Heart right ventricle (tissue), 16 donors: ENCODE results near the gene DDOST. TPM values are rescaled to one million over a fixed set of nuclear protein-coding genes. Genes with fewer than 3 reads are reported as not detected.

Source experiments
- ATAC-seq, 8 donors: fragments of 200-7000 bp; cut with Tn5 transposase; one replicate each; pipeline ENCODE4 v1.9.1; 2020; ENCODE audit warnings: mild to moderate bottlenecking in 8 of 8, moderate library complexity in 8 of 8, moderate number of reproducible peaks in 1 of 8
- DNase-seq, 2 donors: peaks; one replicate each; pipeline ENCODE4 v3.0.0-alpha.2; 2020
- H3K27ac ChIP-seq, 10 donors: fragments of 200-600 bp; sonication (generic) in 2 of 10; one replicate each; pipeline versions ENCODE4 v1.5.0 to v1.8.0; 2020 to 2022; ENCODE audit warnings: mild to moderate bottlenecking in 3 of 10
- H3K27me3 ChIP-seq, 7 donors: fragments of 200-600 bp; one replicate each; pipeline ENCODE4 v1.8.0; 2021 to 2022; ENCODE audit warnings: mild to moderate bottlenecking in 2 of 7
- H3K36me3 ChIP-seq, 9 donors: fragments of 200-600 bp; sonication (generic) in 1 of 9; one replicate each; pipeline versions ENCODE4 v1.5.0 to v1.8.0; 2020 to 2022; ENCODE audit warnings: mild to moderate bottlenecking in 2 of 9
- H3K4me1 ChIP-seq, 9 donors: fragments of 200-600 bp; sonication (generic) in 1 of 9; one replicate each; pipeline versions ENCODE4 v1.5.0 to v1.8.0; 2020 to 2022; ENCODE audit warnings: mild to moderate bottlenecking in 4 of 9
- H3K4me3 ChIP-seq, 10 donors: fragments of 200-600 bp; sonication (generic) in 2 of 10; one replicate each; pipeline versions ENCODE4 v1.5.0 to v1.8.0; 2020 to 2022; ENCODE audit warnings: mild to moderate bottlenecking in 7 of 10, moderate library complexity in 2 of 10
- H3K9me3 ChIP-seq, 11 donors: fragments of 200-600 bp in 10 of 11; sonication (generic) in 2 of 11; one replicate each; pipeline versions ENCODE4 v1.5.0 to v1.8.0; 2013 to 2022; ENCODE audit warnings: mild to moderate bottlenecking in 2 of 11, control low read depth in 1 of 11, moderate library complexity in 1 of 11
- CTCF ChIP-seq, 9 donors: fragments of 200-600 bp; sonication (generic) in 2 of 9; IDR thresholded peaks; one replicate each; pipeline versions ENCODE4 v1.5.0 to v1.8.0; 2021 to 2022; ENCODE audit warnings: antibody characterized with exemption in 9 of 9, mild to moderate bottlenecking in 5 of 9, moderate library complexity in 1 of 9
- WGBS, 2 donors: extraction: QIAGEN DNeasy Blood & Tissue Kit; methylation state at CpG; one replicate each; pipeline ENCODE4 v1.1.7; 2013; ENCODE audit warnings: inconsistent platforms in 1 of 2; 5-methylcytosine and 5-hydroxymethylcytosine counted together
- intact Hi-C, 10 donors: fragments of 100-400 bp; cut with DNase I; formaldehyde crosslinking; loops; one replicate each; pipeline versions ENCODE4 v1.11.1 to v1.14.2; 2022
- polyA plus RNA-seq, 2 donors: library from polyadenylated mRNA; stranded (reverse); fragments of 200-250 nt; gene quantifications; one replicate each; pipeline ENCODE4 v1.2.3, GENCODE V29; 2013
- total RNA-seq, 10 donors: library from RNA; stranded (reverse); fragmentation: NEBNext Ultra II Directional in 3 of 10; extraction: Animal tissue kit (Norgen Biotek cat#: 25700) in 3 of 10; gene quantifications; one replicate each; pipeline versions ENCODE4 v1.2.1 to v1.2.4, GENCODE V29; 2021 to 2023
- donor health status: Arrhythmogenic right ventricular cardiomyopathy.
- donor health status: ischemic (EF 13 %, LVEDD 7.1; RV severe dilation, severe dysfunction).
- donor health status: healthy with polysubstance abuse.
- donor health status: DM: no; HTN: yes; CAD: no.
- donor health status: DM: no; HTN: no; CAD: no.
- donor health status: ischemic (EF 25% LVEDD 6.9; RV normal size, moderate dysfunction).
- donor health status: ischemic (EF 25% LVEDD 5.7; RV mildly dilated, moderate dysfunction).
- donor health status: healthy.
- donor health status: DM: yes; HTN: yes; CAD: no.
- donor health status: Ischemic cardiomyopathy.
- donor health status: ischemic (EF 35%, LVEDD 5.7; RV mildly dilated, moderate dysfunction).
- donor health status: nonischemic (EF 11% LVEDD 7.7; RV severe dilation, severe dysfunction).
- donor health status: DM: yes; HTN: yes; CAD: no.
- donor health status: PGD.
- donor health status: ischemic (EF 29% LVEDD 5.4; RV normal size, mild dysfunction).
- donor health status: nonischemic (EF 23%, LVEDD 6.1; RV moderate dilation, normal function).

The DDOST gene
- total and polyA plus RNA-seq, 12 donors = 98.8 to 222 (median 124) TPM

DNA sequence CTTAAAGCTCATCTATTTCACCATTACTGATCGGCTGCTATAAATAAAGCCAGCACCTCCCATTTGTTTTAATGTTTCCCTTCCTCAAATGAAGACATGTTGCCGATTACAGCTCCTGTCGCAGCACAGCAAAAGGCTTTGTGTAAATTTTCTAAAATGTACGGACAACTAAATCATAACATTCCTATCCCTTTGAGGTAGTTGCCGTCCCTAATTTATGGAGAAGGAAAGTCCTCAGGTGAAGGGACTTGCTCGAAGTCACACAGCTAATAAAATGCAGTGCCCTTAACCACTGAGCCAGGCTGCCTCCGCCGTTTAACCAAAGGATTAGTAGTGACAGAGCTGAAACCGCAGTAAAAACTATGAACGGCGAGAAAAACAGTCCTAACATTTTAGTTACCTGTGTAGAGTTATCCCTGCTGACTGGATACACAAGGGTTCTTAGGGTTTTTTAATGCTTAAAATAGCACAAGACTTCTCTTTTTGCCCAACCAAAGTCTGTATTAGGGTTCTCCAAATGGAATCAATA lies 27.0 kb downstream of the DDOST start:
- no peak for TF ChIP-seq CTCF (IDR thresholded peaks at IDR 0.05)
- peaks cover 0 to 4% (median 0%) of the 10 kb centered on the region in 7 donors for H3K27me3 ChIP-seq
- H3K4me1 ChIP-seq = peaks cover 2 to 38% (median 27%) of the 10 kb centered on the region in 9 donors
- H3K36me3 ChIP-seq = peaks cover 0 to 32% (median 12%) of the 10 kb centered on the region in 9 donors
- 2% methylated on average over 11 of the region's 11 CpGs for WGBS, 2 donors
- no peaks in the 10 kb centered on the region for H3K9me3 ChIP-seq
- DNase-seq (no peak), ATAC-seq (peak in 2 of 8 donors; percentile 2 to 19)
- peak overlapping the region; percentile 89 to 100 (median 96) for H3K4me3 ChIP-seq
- H3K27ac ChIP-seq = peak overlapping the region in 8 of 10 donors; percentile 95 to 98 (median 98)
- intact Hi-C loops = loop anchor here in 7 of 10 donors (5.0 kb wide), 3 partner anchors 47 to 112 kb away; partner anchors contain the start of gene CDA (in 1 of the 7)

DNA sequence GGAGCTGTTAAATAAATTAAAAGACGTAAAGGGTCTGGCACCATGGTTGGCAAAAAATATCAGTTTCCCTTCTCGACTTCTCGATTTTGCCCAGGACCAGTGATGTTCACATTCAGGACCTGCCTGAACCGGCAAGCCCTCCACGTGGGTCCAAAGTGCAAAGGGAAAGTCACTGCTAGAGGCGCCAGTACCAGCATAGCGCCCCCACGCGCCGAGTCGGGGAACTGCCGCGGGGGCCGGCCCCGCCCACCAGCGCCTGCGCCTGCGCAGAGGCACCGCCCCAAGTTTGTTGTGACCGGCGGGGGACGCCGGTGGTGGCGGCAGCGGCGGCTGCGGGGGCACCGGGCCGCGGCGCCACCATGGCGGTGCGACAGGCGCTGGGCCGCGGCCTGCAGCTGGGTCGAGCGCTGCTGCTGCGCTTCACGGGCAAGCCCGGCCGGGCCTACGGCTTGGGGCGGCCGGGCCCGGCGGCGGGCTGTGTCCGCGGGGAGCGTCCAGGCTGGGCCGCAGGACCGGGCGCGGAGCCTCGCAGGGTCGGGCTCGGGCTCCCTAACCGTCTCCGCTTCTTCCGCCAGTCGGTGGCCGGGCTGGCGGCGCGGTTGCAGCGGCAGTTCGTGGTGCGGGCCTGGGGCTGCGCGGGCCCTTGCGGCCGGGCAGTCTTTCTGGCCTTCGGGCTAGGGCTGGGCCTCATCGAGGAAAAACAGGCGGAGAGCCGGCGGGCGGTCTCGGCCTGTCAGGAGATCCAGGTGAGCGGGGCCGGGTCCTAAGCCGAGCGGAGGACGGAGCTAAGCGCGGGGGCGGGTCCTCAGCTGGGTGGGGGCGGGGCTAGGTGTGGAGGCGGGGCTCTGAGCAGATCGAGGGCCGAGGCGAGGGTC lies 27.7 kb downstream of the DDOST start, which contains the start of gene PINK1:
Gene PINK1 (plus strand): TSS at position 269 of the 875 bp plus-strand sequence. CDS start 91 bp downstream, at position 360.
- TF ChIP-seq CTCF (IDR thresholded peaks at IDR 0.05) = peak; percentile 95 to 100 (median 99)

DNA sequence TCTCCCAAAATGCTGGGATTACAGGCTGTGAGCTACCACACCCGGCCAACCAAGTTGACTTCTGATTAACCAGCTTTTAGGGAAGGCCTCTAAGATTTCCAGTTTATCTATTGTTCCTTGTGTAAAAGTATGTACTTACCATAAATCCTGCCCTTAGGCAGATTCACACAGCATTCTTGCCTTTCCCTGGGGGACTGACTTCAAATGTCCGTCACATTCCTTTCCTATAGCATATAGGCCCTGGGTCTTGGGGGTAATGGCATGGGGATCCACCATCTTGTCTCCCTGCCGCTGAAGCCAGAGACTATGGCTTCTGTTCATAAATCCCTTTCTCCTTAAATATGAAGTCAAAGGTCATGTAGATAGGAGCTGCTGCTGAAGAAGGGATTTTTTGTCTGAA lies 28.8 kb downstream of the DDOST start:
- ATAC-seq (no peak), DNase-seq (no peak)
- intact Hi-C loops = loop anchor here (2.0 to 5.0 kb wide), 6 partner anchors 45 to 112 kb away; partner anchors contain the start of gene CDA (in 1 of the 10)
- Histone ChIP-seq H3K27me3 (peaks cover 0 to 4% (median 0%) of the 10 kb centered on the region in 7 donors), H3K36me3 (peaks cover 0 to 15% (median under 1%) of the 10 kb centered on the region in 9 donors), H3K4me3 (no peak overlapping the region), H3K4me1 (peaks cover 2 to 38% (median 27%) of the 10 kb centered on the region in 9 donors), H3K9me3 (no peaks in the 10 kb centered on the region), H3K27ac (no peak overlapping the region)
- WGBS, 2 donors = 87 to 89% methylated on average over 3 of the region's 3 CpGs
- no peak for TF ChIP-seq CTCF (IDR thresholded peaks at IDR 0.05)

More for the DNA sequence above, 27.7 kb downstream of the DDOST start, which contains the start of gene PINK1:
- peak within 1 kb of the TSS; percentile 89 to 100 (median 96) for H3K4me3 ChIP-seq
- intact Hi-C loops = loop anchor here (1.0 to 5.0 kb wide), 7 partner anchors 46 to 113 kb away; partner anchors contain the start of gene CDA (in 1 of the 10)
- H3K36me3 ChIP-seq = peaks cover 0 to 25% (median 8%) of the 10 kb centered on the region in 9 donors
- ATAC-seq (peak; percentile 84 to 95 (median 94)), DNase-seq (peak; percentile 76 to 85)
- H3K27ac ChIP-seq = peak within 1 kb of the TSS; percentile 93 to 99 (median 98)
- 1% methylated on average over 84 to 93 of the region's 93 CpGs for whole genome bisulfite sequencing, 2 donors
- H3K9me3 ChIP-seq = no peaks in the 10 kb centered on the region
- peaks cover 2 to 38% (median 27%) of the 10 kb centered on the region in 9 donors for H3K4me1 ChIP-seq
- H3K27me3 ChIP-seq = peaks cover 0 to 4% (median 0%) of the 10 kb centered on the region in 7 donors

- Histone ChIP-seq H3K9me3 (peaks cover 0 to 5% (median 0%) of the 10 kb centered on the region in 11 donors), H3K36me3 (no peaks in the 10 kb centered on the region), H3K27ac (no peak overlapping the region), H3K4me1 (peaks cover 0 to 25% (median 18%) of the 10 kb centered on the region in 9 donors), H3K4me3 (no peak overlapping the region), H3K27me3 (peaks cover 0 to 4% (median 0%) of the 10 kb centered on the region in 7 donors)
- no peak for TF ChIP-seq CTCF (IDR thresholded peaks at IDR 0.05)
- WGBS, 2 donors = 23 to 26% methylated on average over 4 of the region's 4 CpGs
- no peak for ATAC-seq
- no peak for DNase-seq
- intact Hi-C loops = loop anchor here in 7 of 10 donors (5.0 kb wide), 3 partner anchors 43 to 108 kb away; partner anchors contain the start of gene CDA (in 1 of the 7)
These were observed 30.4 kb downstream of the DDOST start for GRCh38 chr1:20630729-20631128.
